GM18517 (cell line): ENCODE measurements around the gene CDNF.

Source experiments
- ATAC-seq: cut with Tn5 transposase; IDR thresholded peaks from one replicate; pipeline ENCODE4 v1.9.1; 2021; ENCODE audit warnings: mild to moderate bottlenecking, moderate library complexity; ENCODE audit not compliant: unreplicated experiment

The CDNF gene

GRCh38 chr10:14800397-14800796 is 37.4 kb downstream of the CDNF start:
- ATAC-seq = no peak

DNA sequence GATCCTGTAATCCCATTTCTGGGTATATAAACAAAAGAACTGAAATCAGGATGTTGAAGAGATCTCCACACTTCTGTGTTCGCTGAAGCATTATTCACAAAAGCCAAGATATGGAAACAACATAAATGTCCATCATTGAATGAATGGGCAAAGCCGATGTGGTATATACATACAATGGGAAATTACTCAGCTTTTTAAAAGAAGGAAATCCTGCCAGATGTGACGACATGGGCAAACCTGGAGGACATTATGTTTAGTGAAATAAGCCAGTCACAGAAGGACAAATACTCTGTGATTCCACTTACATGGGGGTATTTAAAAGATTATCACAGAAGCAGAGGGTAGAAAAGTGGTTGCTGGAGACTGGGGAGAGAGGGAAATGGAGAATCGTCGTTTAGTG is 39.2 kb downstream of the CDNF start:
- ATAC-seq = no peak

- no peak for ATAC-seq
These were observed 49.9 kb downstream of the CDNF start for GRCh38 chr10:14787938-14788337.

DNA sequence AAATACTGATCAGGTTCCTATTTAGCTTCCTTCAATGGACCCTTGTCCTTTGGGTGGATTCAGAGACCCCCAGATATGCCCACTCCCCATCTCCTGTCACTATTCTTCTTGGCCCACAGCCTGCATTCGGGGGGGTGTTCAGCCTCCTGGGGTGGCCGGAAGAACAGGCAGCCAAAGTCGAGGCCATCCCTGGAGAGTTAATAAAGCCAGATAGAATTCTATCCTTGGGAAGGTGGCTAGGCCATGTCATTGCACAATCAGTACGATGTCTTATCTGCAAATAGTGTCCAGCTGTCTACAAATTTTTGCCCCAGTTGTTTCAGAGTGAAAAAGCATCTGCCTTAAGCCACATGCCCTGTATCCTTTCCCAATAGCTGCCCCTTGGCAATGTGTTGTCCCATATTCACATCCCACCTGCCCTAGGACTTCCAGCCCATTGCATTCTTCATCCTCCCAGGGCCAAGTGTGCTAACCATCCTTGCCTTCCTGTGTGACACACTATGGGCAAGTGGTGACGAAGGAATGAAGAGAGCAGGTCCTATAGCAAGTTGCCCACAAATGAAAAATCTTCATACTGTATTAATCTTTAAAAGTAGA is 53.3 kb downstream of the CDNF start:
- ATAC-seq = no peak

DNA sequence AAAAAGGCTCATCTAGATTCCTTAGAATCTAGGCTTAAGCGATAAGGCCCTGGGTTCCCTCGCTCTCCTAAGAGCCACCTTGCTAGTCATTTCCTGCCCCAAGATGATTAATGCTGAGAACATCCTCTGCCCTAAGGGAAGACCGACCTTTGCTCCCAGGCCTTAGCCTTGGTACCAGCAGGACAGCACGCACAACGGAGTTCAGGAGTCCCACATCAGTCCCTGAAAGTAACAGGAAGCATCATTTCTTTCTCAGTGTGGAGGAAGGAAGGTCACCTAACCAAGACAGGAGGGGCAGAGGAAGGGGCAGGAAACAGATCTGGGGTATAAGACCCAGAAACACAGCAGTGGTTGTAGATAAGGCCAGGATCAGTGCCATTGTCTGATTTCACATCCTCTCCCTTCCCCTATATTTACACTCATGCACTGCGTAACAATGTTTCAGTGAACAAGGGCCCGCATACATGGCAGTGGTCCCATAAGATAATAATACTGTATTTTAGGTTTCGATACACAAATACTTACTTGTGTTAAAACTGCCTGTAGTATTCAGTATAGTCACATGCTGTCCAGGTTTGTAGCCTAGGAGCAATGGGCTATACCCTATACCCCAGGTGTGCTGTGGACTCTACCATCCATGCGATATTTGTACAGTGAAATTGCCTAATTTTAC is 55.0 kb downstream of the CDNF start:
- ATAC-seq = no peak

DNA sequence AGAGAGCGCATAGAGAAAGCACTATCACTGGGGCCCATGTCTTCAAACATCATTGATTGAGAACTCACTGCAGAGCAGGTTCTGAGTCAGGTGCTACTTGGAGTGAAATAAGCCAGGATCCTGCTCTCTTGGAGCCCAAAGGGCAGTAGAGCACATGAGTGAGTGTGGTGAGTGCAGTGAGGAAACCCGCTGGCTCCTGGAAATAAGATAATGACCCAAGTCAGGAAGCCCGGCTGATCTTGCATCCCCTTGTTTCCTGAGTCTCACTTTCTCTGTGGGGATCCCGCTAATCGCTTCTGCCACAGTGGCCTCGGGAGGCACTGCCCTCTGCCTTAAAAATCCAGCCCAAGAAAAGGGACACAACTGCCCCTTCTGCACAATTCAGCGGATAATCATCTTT is 56.1 kb downstream of the CDNF start:
- no peak for ATAC-seq

GRCh38 chr10:14779001-14779651 is 58.7 kb downstream of the CDNF start:
- ATAC-seq = no peak

DNA sequence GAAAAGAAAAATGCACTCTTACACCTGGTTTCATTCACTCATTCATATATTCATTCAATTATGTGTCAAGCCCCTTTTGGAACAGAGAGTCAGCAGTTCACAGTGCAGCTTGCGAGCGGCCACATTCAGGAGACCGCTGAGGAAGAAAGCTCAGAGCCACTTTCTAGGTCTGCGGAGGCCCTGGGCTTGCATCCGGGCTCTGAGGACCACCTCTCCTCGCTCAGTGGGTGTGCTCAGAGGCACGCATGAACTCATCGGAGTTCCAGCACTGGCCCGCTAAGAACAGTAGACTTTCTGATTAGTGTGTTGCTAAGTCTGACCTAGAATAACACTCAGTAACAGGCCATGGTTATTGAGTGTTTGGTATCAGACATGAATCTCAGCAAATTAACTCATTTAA is 61.3 kb downstream of the CDNF start:
- no peak for ATAC-seq

DNA sequence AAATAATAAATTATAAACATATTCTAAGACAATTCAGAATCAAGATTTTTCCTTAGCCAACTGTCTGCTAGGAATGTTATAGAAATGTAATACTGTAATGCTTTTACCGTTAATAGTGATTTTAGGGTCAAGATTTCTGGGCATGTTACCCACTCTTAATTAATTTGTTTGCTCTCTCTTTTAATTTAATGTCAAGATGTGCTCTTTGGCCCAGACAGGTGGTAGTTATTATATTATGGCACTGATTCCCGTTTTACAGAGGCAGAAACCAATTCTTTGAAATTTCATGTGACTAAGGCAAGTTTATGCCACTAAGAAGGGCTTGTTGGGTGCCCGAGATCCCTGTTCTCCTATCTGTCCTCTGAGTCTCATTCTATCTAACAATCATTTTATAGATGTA is 62.2 kb downstream of the CDNF start:
- ATAC-seq = no peak

GRCh38 chr10:14774797-14775196 is 63.0 kb downstream of the CDNF start, which contains the start of gene FAM107B:
Gene FAM107B, minus strand, starts transcription at chr10:14774897. Its CDS starts 234 bp downstream, at chr10:14774663.
- no peak for ATAC-seq

DNA sequence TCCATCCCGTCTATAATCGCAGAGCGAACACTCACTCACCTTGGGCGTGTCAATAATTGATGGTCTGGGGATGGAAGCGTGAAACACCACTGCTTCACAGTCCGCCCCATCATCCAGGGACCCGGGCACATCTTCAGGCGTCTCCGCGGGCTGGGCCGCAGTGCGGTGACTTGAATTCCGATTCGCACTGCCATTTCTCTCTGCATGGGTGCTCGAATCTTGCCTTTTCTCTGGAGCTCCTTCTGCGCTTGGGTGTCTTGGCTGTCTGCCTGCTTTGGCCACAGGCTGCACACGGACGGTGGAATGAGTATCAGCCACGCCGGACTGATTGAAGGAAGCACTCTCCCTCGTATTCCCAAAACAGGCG is 63.6 kb downstream of the CDNF start:
- ATAC-seq = no peak

DNA sequence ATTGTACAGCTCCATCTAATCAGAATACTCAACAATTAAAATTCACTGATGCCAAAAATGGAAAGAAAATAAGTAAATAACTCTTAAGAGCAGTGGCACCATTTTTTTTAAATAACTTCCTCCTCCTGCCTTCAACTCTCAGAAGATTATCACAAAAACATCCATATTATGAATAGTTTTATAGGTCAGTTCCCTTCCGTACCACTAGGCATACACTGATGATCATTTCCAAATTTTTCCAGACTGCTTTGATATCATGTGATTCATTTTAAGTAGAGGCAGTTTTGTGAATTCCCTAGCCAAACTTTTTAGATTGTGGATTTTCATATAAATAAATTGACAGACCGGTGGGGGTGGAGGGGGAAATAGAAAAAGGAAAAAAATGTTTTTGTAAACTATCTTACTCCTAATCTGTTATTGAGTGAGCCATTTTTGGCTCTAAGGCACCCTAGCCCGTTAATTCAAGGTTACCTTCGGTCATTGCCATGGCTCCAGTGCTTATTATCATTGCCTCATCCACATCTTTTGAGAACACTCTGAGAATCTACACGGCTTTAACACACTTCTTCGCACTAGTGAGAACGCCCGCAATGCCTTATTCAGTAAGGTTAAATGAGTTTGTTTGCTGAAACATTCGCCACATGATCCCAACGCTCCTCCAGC is 64.2 kb downstream of the CDNF start:
- no peak for ATAC-seq

- no peak for ATAC-seq
These were observed 65.4 kb downstream of the CDNF start for GRCh38 chr10:14772399-14772798.

GRCh38 chr10:14770927-14771326 is 66.9 kb downstream of the CDNF start:
- no peak for ATAC-seq
